Frontal cortex (tissue), 1 donor: Measurements from ENCODE around the gene OR2T4. TPM values are rescaled to one million over a fixed set of nuclear protein-coding genes. Genes with fewer than 3 reads are reported as not detected.

Source experiments
- total RNA-seq: library from RNA; depleted of rRNA; stranded (reverse); fragments of >200 nt; gene quantifications from one replicate; pipeline ENCODE4 v1.2.3, GENCODE V29; 2014

The OR2T4 gene
- total RNA-seq, 1 donor from 2014 or later: not detected

Other genes starting within 250 kb of the OR2T4 start
- gene OR2M5, start 216.5 kb upstream of the OR2T4 start, total RNA-seq: not detected
- gene OR2M2, start 186.8 kb upstream of the OR2T4 start, total RNA-seq: not detected
- gene OR2M3, start 164.4 kb upstream of the OR2T4 start, total RNA-seq: under 0.01 TPM
- gene OR2M4, start 130.2 kb upstream of the OR2T4 start, total RNA-seq: under 0.01 TPM
- not detected for gene OR2T33, start 83.7 kb upstream of the OR2T4 start, total RNA-seq
- gene OR2T12, start 58.2 kb upstream of the OR2T4 start, total RNA-seq: not detected
- gene OR2M7, start 37.1 kb upstream of the OR2T4 start, total RNA-seq: not detected
- not detected for gene OR14C36, start 12.9 kb upstream of the OR2T4 start, total RNA-seq
- gene OR2T6, start 14.1 kb downstream of the OR2T4 start, total RNA-seq: not detected
- not detected for gene OR2T1, start 41.4 kb downstream of the OR2T4 start, total RNA-seq
- not detected for gene OR2T2, start 84.0 kb downstream of the OR2T4 start, total RNA-seq
- not detected for gene OR2T3, start 111.7 kb downstream of the OR2T4 start, total RNA-seq
- not detected for gene OR2T5, start 126.9 kb downstream of the OR2T4 start, total RNA-seq
- gene OR2G6, start 146.4 kb downstream of the OR2T4 start, total RNA-seq: not detected
- not detected for gene OR2T29, start 201.1 kb downstream of the OR2T4 start, total RNA-seq
- gene OR2T34, start 213.1 kb downstream of the OR2T4 start, total RNA-seq: not detected
- not detected for gene OR2T10, start 236.0 kb downstream of the OR2T4 start, total RNA-seq